Neuron (in vitro differentiated cells): ENCODE measurements around the gene NOTCH1.

Experiments
- H2AFZ ChIP-seq: one replicate; pipeline ENCODE4 v1.6.1; 2013; ENCODE audit warnings: low read depth, mild to moderate bottlenecking, inconsistent platforms, low read length, moderate library complexity
- H3K27me3 ChIP-seq: one replicate; pipeline ENCODE4 v1.6.1; 2013; ENCODE audit warnings: low read length; ENCODE audit not compliant: insufficient read depth
- H3K36me3 ChIP-seq: one replicate; pipeline ENCODE4 v1.6.1; 2013; ENCODE audit warnings: low read length; ENCODE audit not compliant: insufficient read depth
- H3K4me1 ChIP-seq: one replicate; pipeline ENCODE4 v1.6.1; 2013; ENCODE audit warnings: low read length; ENCODE audit not compliant: insufficient read depth
- H3K4me3 ChIP-seq: 2 replicates; pipeline ENCODE4 v1.5.1; 2013; ENCODE audit warnings: mild to moderate bottlenecking, low read length, moderate library complexity
- H3K9me3 ChIP-seq: one replicate; pipeline ENCODE4 v1.6.1; 2013; ENCODE audit warnings: low read length

Gene NOTCH1

GRCh38 chr9:136494531-136495215 is 51.2 kb downstream of the NOTCH1 start:
- Histone ChIP-seq H3K4me1 (peaks cover 6% of the 10 kb centered on the region), H3K36me3 (peaks cover 49% of the 10 kb centered on the region), H3K9me3 (no peaks in the 10 kb centered on the region), H3K27me3 (no peaks in the 10 kb centered on the region), H2AFZ (no peak overlapping the region), H3K4me3 (no peak overlapping the region)

DNA sequence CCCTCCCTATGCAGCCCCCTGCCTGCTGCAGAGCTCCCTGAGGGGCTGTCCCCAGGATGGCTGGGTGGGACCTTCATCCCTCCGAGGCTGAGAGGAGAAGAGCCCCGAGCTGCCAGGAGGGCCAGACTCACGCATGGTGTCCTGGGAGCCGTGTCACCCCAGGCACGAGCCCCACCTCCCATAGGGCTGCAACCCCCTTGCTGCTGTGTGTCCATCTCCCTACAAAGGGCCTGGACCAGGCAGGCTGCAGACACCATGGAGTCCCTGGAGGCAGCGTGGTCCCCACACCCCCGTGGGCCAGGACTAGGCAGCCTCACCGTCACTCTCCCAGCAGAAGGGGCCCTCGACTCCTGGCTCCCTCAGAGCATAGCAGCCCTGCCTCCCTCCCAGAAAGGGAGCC is 51.8 kb downstream of the NOTCH1 start:
- Histone ChIP-seq H3K4me3 (no peak overlapping the region), H3K4me1 (peaks cover 6% of the 10 kb centered on the region), H3K27me3 (no peaks in the 10 kb centered on the region), H3K9me3 (no peaks in the 10 kb centered on the region), H2AFZ (no peak overlapping the region), H3K36me3 (peaks cover 43% of the 10 kb centered on the region)

GRCh38 chr9:136493567-136493971 is 52.3 kb downstream of the NOTCH1 start:
- Histone ChIP-seq H3K4me3 (no peak overlapping the region), H2AFZ (no peak overlapping the region), H3K36me3 (peaks cover 38% of the 10 kb centered on the region), H3K9me3 (no peaks in the 10 kb centered on the region), H3K27me3 (no peaks in the 10 kb centered on the region), H3K4me1 (peaks cover 6% of the 10 kb centered on the region)

DNA sequence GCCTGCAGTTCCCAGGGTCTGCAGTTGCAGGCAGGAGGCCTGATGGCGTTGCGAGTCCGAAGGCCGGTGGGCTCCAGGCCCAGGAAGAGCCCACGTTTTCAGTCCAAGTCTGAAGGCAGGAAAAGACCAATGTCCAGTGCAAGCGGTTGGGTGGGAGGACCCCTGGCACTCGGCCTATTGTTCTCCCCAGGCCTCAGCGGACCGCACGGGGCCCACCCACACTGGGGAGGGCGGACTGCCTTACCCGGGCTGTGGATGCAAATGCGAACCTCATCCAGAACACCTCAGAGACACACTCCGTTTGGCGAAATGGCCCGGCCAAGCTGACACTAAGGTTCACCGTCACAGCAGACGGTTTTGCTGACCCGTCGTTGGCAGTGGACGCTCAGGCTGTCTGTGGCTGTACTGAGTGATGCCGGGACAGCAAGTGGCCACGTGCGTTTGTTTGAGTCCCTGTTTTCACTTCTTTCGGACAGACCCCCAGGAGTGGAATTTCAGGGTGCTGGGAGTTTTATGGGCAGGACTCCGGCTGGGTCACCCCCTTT is 52.8 kb downstream of the NOTCH1 start:
- H2AFZ ChIP-seq = no peak overlapping the region
- no peaks in the 10 kb centered on the region for H3K27me3 ChIP-seq
- H3K36me3 ChIP-seq = peaks cover 33% of the 10 kb centered on the region
- H3K9me3 ChIP-seq = no peaks in the 10 kb centered on the region
- H3K4me3 ChIP-seq = no peak overlapping the region
- peaks cover 6% of the 10 kb centered on the region for H3K4me1 ChIP-seq

DNA sequence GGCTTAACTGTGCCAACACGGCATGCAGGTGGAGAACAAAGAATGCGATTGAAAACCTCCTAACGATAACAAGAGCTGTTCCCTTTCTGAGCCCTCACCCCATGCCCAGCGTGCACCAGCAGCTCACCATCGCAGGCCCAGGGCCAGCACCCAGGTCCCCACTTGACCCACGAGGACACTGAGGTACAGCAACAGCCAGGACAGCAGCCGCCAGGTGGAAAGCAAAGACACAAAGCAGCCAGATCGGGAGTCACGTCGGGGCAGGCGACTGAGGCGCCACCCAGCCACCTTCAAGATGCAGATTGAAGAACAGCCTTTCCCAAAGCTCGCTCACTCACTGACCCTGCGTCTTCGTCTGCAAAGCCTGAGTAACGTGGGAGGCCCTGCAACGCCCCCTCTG is 56.1 kb downstream of the NOTCH1 start:
- Histone ChIP-seq H3K9me3 (no peaks in the 10 kb centered on the region), H3K4me1 (peaks cover 26% of the 10 kb centered on the region), H2AFZ (no peak overlapping the region)

DNA sequence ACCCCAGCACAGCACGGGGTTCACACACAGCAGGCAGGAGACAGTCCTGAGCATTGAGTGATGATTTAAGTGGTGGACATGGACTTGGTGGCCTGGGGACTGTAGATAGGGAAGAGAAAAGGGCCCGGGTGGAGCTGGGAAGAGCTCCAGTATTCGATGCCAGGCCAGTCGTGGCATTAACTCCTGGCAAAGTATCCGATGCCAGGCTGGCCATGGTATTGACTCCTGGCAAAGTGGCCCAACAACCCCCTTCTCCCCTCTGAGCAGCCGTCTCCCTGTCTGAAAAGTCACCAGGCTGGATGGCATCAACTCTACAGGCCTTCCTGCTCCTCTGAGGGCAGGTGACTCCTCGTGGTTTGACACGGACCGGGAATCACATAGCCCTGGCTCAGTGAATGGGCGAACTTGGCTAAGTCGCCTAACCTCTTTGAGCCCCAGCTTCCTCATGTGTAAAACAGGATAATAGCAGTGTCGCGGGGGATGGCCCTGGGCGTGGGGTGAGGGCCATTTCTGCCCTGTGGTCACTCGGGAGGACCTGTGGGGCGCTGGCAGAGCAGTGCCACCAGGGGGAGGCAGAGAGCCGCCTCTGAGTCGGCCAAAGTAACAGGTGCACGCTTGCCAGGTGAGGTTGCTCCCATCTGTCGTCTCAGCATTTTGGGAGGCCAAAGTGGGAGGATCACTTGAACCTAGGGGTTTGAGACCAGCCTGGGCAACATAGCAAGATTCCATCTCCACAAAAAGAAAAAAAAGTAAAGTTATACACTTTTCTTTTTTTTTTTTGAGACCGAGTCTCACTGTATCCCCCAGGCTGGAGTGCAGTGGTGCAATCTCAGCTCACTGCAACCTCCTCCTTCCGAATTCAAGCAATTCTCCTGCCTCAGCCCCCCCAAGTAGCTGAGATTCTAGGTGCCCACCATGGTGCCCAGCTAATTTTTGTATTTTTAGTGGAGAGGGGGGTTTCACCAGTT is 57.3 kb downstream of the NOTCH1 start:
- H3K4me3 ChIP-seq = no peak overlapping the region
- H3K27me3 ChIP-seq = no peaks in the 10 kb centered on the region
- no peaks in the 10 kb centered on the region for H3K9me3 ChIP-seq
- H3K4me1 ChIP-seq = peaks cover 28% of the 10 kb centered on the region
- no peak overlapping the region for H2AFZ ChIP-seq
- H3K36me3 ChIP-seq = no peaks in the 10 kb centered on the region

More for the DNA sequence above, 56.1 kb downstream of the NOTCH1 start:
- Histone ChIP-seq H3K36me3 (peaks cover 5% of the 10 kb centered on the region), H3K27me3 (no peaks in the 10 kb centered on the region), H3K4me3 (no peak overlapping the region)

DNA sequence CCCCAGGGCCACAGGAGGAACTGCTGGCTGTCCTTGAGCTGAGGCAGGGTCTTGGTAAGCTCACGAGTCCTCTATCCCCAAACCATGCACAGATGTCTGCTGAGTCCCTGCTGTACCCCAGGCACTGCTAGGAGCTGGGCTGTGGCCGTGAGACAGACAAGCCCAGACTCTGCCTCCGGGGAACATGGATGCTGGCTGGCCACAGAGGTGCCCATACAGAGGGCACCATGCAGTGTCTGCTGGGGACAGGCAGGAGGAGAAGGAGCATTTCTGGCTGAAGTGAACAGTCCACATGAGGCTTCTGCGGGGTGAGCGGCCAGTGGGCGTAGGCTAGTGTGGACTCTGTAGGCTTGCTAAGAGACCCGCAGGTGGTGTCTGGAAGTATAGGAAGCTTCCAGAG is 58.2 kb downstream of the NOTCH1 start:
- no peaks in the 10 kb centered on the region for H3K9me3 ChIP-seq
- H3K36me3 ChIP-seq = no peaks in the 10 kb centered on the region
- H3K27me3 ChIP-seq = no peaks in the 10 kb centered on the region
- no peak overlapping the region for H3K4me3 ChIP-seq
- peaks cover 28% of the 10 kb centered on the region for H3K4me1 ChIP-seq
- no peak overlapping the region for H2AFZ ChIP-seq

GRCh38 chr9:136486823-136487620 is 58.8 kb downstream of the NOTCH1 start:
- Histone ChIP-seq H3K4me1 (peaks cover 29% of the 10 kb centered on the region), H3K9me3 (no peaks in the 10 kb centered on the region), H2AFZ (no peak overlapping the region), H3K36me3 (no peaks in the 10 kb centered on the region), H3K27me3 (no peaks in the 10 kb centered on the region), H3K4me3 (no peak overlapping the region)

DNA sequence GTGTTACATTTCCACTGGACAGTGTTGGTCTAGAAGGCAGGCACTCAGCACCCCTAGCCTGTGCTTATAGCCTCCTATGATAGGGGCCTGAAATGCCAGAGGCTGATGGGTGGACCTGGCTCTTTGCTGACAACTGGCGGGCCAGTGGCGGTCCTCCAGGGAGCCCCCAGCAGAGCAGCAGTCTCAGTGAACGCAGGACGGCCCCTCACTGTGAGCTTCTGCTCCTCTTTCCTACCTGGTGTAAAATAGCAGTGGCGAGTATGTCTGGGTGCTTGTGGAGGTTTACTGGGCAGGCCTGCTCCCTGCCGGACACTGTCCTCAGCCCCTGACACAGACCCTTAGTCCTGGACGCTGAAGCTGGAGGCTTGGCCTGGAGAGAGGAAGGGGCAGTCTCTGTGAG is 59.7 kb downstream of the NOTCH1 start:
- Histone ChIP-seq H3K36me3 (no peaks in the 10 kb centered on the region), H2AFZ (no peak overlapping the region), H3K9me3 (no peaks in the 10 kb centered on the region), H3K4me3 (no peak overlapping the region), H3K27me3 (no peaks in the 10 kb centered on the region), H3K4me1 (peaks cover 37% of the 10 kb centered on the region)

DNA sequence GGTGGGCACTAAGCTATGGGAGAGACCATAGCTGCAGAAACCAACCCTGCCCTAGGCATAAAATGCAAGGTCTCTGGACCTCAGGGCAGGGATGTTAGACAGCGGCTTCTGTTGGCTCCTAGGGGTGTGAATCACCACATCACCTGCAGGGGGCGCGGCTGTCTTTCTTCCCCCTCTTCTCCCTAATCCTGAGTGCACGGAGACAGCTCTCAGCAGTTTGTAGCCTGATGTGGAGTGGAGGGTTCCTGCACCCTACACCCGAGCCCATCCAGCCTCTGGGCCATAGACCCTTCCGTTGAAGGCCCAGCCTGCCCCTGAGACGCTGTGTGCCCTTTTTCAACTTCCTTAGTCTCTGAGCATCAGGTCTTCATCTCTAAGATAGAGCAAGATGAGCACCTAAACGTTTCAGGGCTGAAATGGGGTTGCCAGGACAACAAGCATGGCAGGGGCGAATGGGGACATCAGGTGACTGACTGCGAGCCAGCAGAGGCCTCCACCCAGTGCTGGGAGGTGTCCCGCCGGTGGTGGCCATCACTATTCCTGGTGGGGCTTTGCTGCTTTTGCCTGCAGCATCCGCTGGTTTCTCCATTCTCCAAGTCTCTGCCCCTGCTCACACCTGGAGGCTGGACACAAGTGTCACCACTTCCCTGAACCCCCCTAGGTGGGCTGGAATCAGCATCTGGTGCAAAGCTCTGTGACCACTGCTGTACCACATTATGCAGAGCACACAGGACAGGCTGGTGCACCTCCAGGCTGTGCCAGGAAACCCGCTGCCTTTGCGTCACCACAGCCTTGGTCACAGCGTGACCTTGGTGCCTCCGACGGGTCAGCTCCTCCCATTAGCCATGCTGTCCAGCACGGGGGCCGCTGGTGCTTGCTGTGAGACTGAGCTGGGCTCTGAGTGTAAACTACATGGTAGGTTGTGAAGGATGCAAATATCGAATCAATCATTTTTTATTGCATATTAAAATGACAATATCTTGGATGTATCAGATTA is 60.5 kb downstream of the NOTCH1 start:
- no peak overlapping the region for H3K4me3 ChIP-seq
- no peak overlapping the region for H2AFZ ChIP-seq
- H3K9me3 ChIP-seq = no peaks in the 10 kb centered on the region
- H3K27me3 ChIP-seq = no peaks in the 10 kb centered on the region
- no peaks in the 10 kb centered on the region for H3K36me3 ChIP-seq
- H3K4me1 ChIP-seq = peaks cover 37% of the 10 kb centered on the region

- Histone ChIP-seq H2AFZ (peak overlapping the region; percentile 1), H3K27me3 (no peaks in the 10 kb centered on the region), H3K4me3 (peak overlapping the region; percentile 79), H3K36me3 (peaks cover 4% of the 10 kb centered on the region), H3K4me1 (peaks cover 37% of the 10 kb centered on the region), H3K9me3 (no peaks in the 10 kb centered on the region)
These were observed 61.4 kb downstream of the NOTCH1 start for GRCh38 chr9:136484153-136485048.
